GM23248 (cell line): ENCODE measurements around the gene PCDHA5. TPM values are rescaled to one million over a fixed set of nuclear protein-coding genes. Genes with fewer than 3 reads are reported as not detected.
"Not testable (repeated sequence)": the region's sequence is repeated elsewhere in the genome, so short reads cannot be mapped to it uniquely, and the experiment has no call there.

Source experiments
- DNase-seq: peaks from one replicate; pipeline ENCODE4 v3.0.0-alpha.2; 2015
- H2AFZ ChIP-seq: fragments of 200-600 bp; sonication (generic); 2 replicates; pipeline ENCODE4 v1.6.1; 2016; ENCODE audit warnings: antibody characterized with exemption
- H3F3A ChIP-seq: fragments of 200-600 bp; sonication (generic); 2 replicates; pipeline ENCODE4 v1.6.1; 2016; ENCODE audit warnings: mild to moderate bottlenecking, antibody characterized with exemption, mixed run types; ENCODE audit not compliant: insufficient read depth
- H3K27ac ChIP-seq: fragments of 200-600 bp; sonication (generic); 2 replicates; pipeline ENCODE4 v1.5.1; 2016; ENCODE audit warnings: mild to moderate bottlenecking
- H3K27me3 ChIP-seq: fragments of 200-600 bp; sonication (generic); replicated peaks from 2 replicates; pipeline ENCODE4 v1.6.1; 2016; ENCODE audit warnings: mild to moderate bottlenecking; ENCODE audit not compliant: insufficient read depth
- H3K36me3 ChIP-seq: fragments of 200-600 bp; sonication (generic); 2 replicates; pipeline ENCODE4 v1.6.1; 2016; ENCODE audit warnings: low read depth, mild to moderate bottlenecking
- H3K4me1 ChIP-seq: fragments of 200-600 bp; sonication (generic); 2 replicates; pipeline ENCODE4 v1.6.1; 2016; ENCODE audit warnings: mild to moderate bottlenecking; ENCODE audit not compliant: insufficient read depth
- H3K4me2 ChIP-seq: fragments of 200-600 bp; sonication (generic); one replicate; pipeline ENCODE4 v1.6.1; 2016; ENCODE audit warnings: mild to moderate bottlenecking; ENCODE audit not compliant: unreplicated experiment
- H3K4me3 ChIP-seq: fragments of 200-600 bp; sonication (generic); 2 replicates; pipeline ENCODE4 v1.5.1; 2016; ENCODE audit warnings: mild to moderate bottlenecking
- H3K79me2 ChIP-seq: fragments of 200-600 bp; sonication (generic); 2 replicates; pipeline ENCODE4 v1.6.1; 2016; ENCODE audit warnings: mild to moderate bottlenecking; ENCODE audit not compliant: insufficient read depth
- H3K9ac ChIP-seq: fragments of 200-600 bp; sonication (generic); 2 replicates; pipeline ENCODE4 v1.6.1; 2016; ENCODE audit warnings: mild to moderate bottlenecking
- H3K9me2 ChIP-seq: fragments of 200-600 bp; sonication (generic); 2 replicates; pipeline ENCODE4 v1.6.1; 2016; ENCODE audit warnings: mixed run types, mild to moderate bottlenecking, moderate library complexity; ENCODE audit not compliant: insufficient read depth
- H3K9me3 ChIP-seq: fragments of 200-600 bp; sonication (generic); one replicate; pipeline ENCODE4 v1.6.1; 2017; ENCODE audit warnings: low read depth
- H4K20me1 ChIP-seq: fragments of 200-600 bp; sonication (generic); 2 replicates; pipeline ENCODE4 v1.6.0; 2016; ENCODE audit not compliant: insufficient read depth
- EZH2 ChIP-seq: fragments of 200-600 bp; sonication (generic); IDR thresholded peaks from 2 replicates; pipeline ENCODE4 v1.6.1; 2018; ENCODE audit warnings: antibody characterized with exemption, mild to moderate bottlenecking; ENCODE audit not compliant: insufficient read depth, poor library complexity, severe bottlenecking
- EZH2phosphoT487 ChIP-seq: fragments of 200-600 bp; sonication (generic); IDR thresholded peaks from 2 replicates; pipeline ENCODE4 v1.6.1; 2018; ENCODE audit warnings: antibody characterized with exemption, moderate library complexity, mild to moderate bottlenecking, low read depth; ENCODE audit not compliant: insufficient read depth
- WGBS, 2 experiments: methylation state at CpG; one replicate each; pipeline ENCODE4 v1.1.6; 2015 to 2017; ENCODE audit warnings: low lambda C conversion rate in 2 of 2, low coverage in 1 of 2; ENCODE audit errors: missing lambda C conversion rate in 2 of 2; 5-methylcytosine and 5-hydroxymethylcytosine counted together
- in situ Hi-C: fragments of 300-500 bp; cut with MboI; formaldehyde crosslinking; loops from 2 replicates; pipeline ENCODE4 v1.15.0; 2020
- polyA plus RNA-seq: library from polyadenylated mRNA; unstranded; fragments of >200 nt; fragmentation: Nextera tagmentation; extraction: Ambion mirVana; gene quantifications from 2 replicates; pipeline ENCODE4 v1.2.1, GENCODE V29; 2016
- total RNA-seq: library from RNA; depleted of rRNA; stranded (reverse); fragments of >200 nt; shearing (Covaris generic); gene quantifications from 2 replicates; pipeline ENCODE4 v1.2.3, GENCODE V29; 2014

Gene PCDHA5
- total and polyA plus RNA-seq, 2 experiments from 2014 or later, result not detected

DNA sequence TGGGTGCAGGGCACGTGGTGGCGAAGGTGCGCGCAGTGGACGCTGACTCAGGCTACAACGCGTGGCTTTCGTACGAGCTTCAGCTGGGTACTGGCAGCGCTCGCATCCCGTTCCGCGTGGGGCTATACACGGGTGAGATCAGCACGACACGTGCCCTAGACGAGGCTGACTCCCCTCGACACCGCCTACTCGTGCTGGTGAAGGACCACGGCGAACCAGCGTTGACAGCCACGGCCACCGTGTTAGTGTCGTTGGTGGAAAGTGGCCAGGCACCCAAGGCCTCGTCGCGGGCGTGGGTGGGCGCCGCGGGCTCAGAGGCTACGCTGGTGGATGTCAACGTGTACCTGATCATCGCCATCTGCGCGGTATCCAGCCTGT lies 24.7 kb upstream of the PCDHA5 start:
- Histone ChIP-seq H3K27me3 (no peaks in the 10 kb centered on the region), H3K4me2 (no peak overlapping the region), H3K4me1 (no peaks in the 10 kb centered on the region), H3K9ac (no peak overlapping the region), H4K20me1 (no peaks in the 10 kb centered on the region), H3K4me3 (no peak overlapping the region), H3K9me2 (no peaks in the 10 kb centered on the region), H3K79me2 (no peaks in the 10 kb centered on the region), H3K9me3 (no peaks in the 10 kb centered on the region), H3K27ac (no peak overlapping the region), H3F3A (no peaks in the 10 kb centered on the region), H3K36me3 (no peaks in the 10 kb centered on the region), H2AFZ (no peak overlapping the region)
- 53 to 62% methylated on average over 38 to 39 of the region's 39 CpGs for WGBS, 2 experiments
- no peak for TF ChIP-seq EZH2phosphoT487
- TF ChIP-seq EZH2, result no peak
- no peak for DNase-seq
- in situ Hi-C loops, result no loop called here

DNA sequence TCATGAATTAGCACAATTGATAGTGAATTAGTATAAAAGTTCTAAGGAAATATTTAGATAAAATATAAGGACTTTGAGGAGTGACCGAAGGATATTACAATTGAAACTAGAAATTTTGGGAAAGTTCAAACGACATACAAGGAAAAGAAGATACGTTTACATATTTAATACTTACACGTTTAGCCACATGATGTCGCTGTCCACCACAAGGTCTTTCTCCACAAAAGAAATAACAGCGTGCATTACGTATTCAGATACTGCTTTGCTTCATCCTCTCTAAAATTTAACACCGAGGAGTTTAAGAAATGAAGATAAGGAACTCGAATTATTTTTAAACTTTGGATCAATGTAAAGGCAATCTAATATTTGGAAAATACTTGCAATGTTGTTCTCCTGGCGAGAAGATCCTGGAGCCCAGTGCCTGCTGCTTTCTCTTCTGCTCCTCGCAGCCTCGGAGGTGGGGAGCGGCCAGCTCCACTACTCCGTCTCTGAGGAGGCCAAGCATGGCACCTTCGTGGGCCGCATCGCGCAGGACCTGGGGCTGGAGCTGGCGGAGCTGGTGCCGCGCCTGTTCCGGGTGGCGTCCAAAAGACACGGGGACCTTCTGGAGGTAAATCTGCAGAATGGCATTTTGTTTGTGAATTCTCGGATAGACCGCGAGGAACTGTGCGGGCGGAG lies 20.5 kb upstream of the PCDHA5 start, which contains the start of gene PCDHA3:
TSS of gene PCDHA3 (plus strand) at position 242 of the 678 bp plus-strand sequence.
- H3K79me2 ChIP-seq, result no peaks in the 10 kb centered on the region
- H3K9me2 ChIP-seq, result no peaks in the 10 kb centered on the region
- H4K20me1 ChIP-seq, result no peaks in the 10 kb centered on the region
- H3K4me2 ChIP-seq, result no peak within 1 kb of the TSS
- H3K4me3 ChIP-seq, result peak within 1 kb of the TSS; percentile 42
- H3K9ac ChIP-seq, result no peak within 1 kb of the TSS
- H3K36me3 ChIP-seq, result no peaks in the 10 kb centered on the region
- in situ Hi-C loops, result no loop called here
- TF ChIP-seq EZH2 (no peak), EZH2phosphoT487 (no peak)
- H3K27me3 ChIP-seq, result no peaks in the 10 kb centered on the region
- H3F3A ChIP-seq, result no peaks in the 10 kb centered on the region
- H3K27ac ChIP-seq, result no peak within 1 kb of the TSS
- peak; percentile 33 for DNase-seq
- H2AFZ ChIP-seq, result peak within 1 kb of the TSS; percentile 31
- no peaks in the 10 kb centered on the region for H3K9me3 ChIP-seq
- WGBS, 2 experiments, result 21 to 22% methylated on average over 29 of the region's 29 CpGs
- H3K4me1 ChIP-seq, result no peaks in the 10 kb centered on the region

DNA sequence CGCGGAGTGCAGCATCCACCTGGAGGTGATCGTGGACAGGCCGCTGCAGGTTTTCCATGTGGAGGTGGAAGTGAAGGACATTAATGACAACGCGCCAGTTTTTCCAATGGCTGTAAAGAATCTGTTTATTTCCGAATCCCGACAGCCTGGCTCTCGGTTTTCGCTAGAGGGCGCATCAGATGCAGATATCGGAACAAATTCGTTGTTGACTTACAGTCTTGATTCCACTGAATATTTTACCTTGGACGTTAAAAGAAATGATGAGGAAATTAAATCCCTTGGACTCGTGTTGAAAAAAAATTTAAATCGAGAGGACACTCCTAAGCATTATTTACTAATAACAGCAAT lies 19.9 kb upstream of the PCDHA5 start:
- no peaks in the 10 kb centered on the region for H3K27me3 ChIP-seq
- H3K4me3 ChIP-seq, result peak overlapping the region; percentile 42; the same call in 1 of the 2 replicates
- no peaks in the 10 kb centered on the region for H3K4me1 ChIP-seq
- TF ChIP-seq EZH2, result no peak
- no peak for TF ChIP-seq EZH2phosphoT487
- H3K27ac ChIP-seq, result no peak overlapping the region
- H3K9ac ChIP-seq, result no peak overlapping the region
- H4K20me1 ChIP-seq, result no peaks in the 10 kb centered on the region
- no peaks in the 10 kb centered on the region for H3K79me2 ChIP-seq
- H3K9me2 ChIP-seq, result no peaks in the 10 kb centered on the region
- H3F3A ChIP-seq, result no peaks in the 10 kb centered on the region
- in situ Hi-C loops, result no loop called here
- WGBS, 2 experiments, result 13 to 16% methylated on average over 16 of the region's 16 CpGs
- H3K36me3 ChIP-seq, result no peaks in the 10 kb centered on the region
- H3K9me3 ChIP-seq, result no peaks in the 10 kb centered on the region
- DNase-seq, result peak; percentile 1
- peak overlapping the region; percentile 31; the same call in 1 of the 2 replicates for H2AFZ ChIP-seq
- no peak overlapping the region for H3K4me2 ChIP-seq

DNA sequence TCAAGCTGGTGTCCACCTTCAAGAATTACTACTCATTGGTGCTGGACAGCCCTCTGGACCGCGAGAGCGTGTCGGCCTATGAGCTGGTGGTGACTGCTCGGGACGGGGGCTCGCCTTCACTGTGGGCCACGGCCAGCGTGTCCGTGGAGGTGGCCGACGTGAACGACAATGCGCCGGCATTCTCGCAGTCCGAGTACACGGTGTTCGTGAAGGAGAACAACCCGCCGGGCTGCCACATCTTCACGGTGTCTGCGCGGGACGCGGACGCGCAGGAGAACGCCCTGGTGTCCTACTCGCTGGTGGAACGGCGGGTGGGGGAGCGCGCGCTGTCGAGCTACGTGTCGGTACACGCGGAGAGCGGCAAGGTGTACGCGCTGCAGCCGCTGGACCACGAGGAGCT lies 19.0 kb upstream of the PCDHA5 start:
- H3K4me2 ChIP-seq, H3K27me3 ChIP-seq, H4K20me1 ChIP-seq, H3K79me2 ChIP-seq, H3K4me3 ChIP-seq, H3F3A ChIP-seq, H2AFZ ChIP-seq, H3K9ac ChIP-seq, H3K9me3 ChIP-seq, H3K9me2 ChIP-seq, H3K4me1 ChIP-seq, H3K36me3 ChIP-seq, DNase-seq, in situ Hi-C loops, H3K27ac ChIP-seq: not testable (repeated sequence)
- 46 to 50% methylated on average over 36 to 45 of the region's 45 CpGs for WGBS, 2 experiments

DNA sequence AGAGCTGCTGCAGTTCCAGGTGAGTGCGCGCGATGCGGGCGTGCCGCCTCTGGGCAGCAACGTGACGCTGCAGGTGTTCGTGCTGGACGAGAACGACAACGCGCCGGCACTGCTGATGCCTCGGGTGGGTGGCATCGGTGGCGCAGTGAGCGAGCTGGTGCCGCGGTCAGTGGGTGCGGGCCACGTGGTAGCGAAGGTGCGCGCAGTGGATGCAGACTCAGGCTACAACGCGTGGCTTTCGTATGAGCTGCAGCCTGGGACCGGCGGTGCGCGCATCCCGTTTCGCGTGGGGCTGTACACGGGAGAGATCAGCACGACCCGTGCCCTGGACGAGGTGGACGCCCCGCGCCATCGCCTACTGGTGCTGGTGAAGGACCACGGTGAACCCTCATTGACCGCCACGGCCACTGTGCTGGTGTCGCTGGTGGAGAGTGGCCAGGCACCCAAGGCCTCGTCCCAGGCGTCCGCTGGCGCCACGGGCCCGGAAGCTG lies 18.6 kb upstream of the PCDHA5 start:
- Histone ChIP-seq H3K4me1 (no peaks in the 10 kb centered on the region), H3K4me3 (no peak overlapping the region), H4K20me1 (no peaks in the 10 kb centered on the region), H3K9me2 (no peaks in the 10 kb centered on the region), H2AFZ (no peak overlapping the region), H3K27me3 (no peaks in the 10 kb centered on the region), H3K9ac (no peak overlapping the region), H3K4me2 (no peak overlapping the region), H3K27ac (no peak overlapping the region), H3K9me3 (no peaks in the 10 kb centered on the region), H3F3A (no peaks in the 10 kb centered on the region), H3K79me2 (no peaks in the 10 kb centered on the region), H3K36me3 (no peaks in the 10 kb centered on the region)
- in situ Hi-C loops, result no loop called here
- no peak for TF ChIP-seq EZH2phosphoT487
- TF ChIP-seq EZH2, result no peak
- WGBS, 2 experiments, result 46 to 50% methylated on average over 39 to 53 of the region's 53 CpGs
- DNase-seq, result no peak
